ENCODE measurements around the gene EYA2.
"Not testable (repeated sequence)": the region's sequence is repeated elsewhere in the genome, so short reads cannot be mapped to it uniquely, and the experiment has no call there.

The EYA2 gene

GRCh38 chr20:47198996-47199552 lies 304.4 kb downstream of the EYA2 start:
- DNase-seq (ENCODE audit: low read depth, low spot score) = no peak

GRCh38 chr20:47201074-47201730 lies 306.6 kb downstream of the EYA2 start:
- DNase-seq (ENCODE audit: low read depth, low spot score) = no peak
- no peak overlapping the region for H3K4me3 ChIP-seq (ENCODE audit: low read length)

More at GRCh38 chr20:47198996-47199552, 304.4 kb downstream of the EYA2 start:
- H3K4me3 ChIP-seq (ENCODE audit: low read length) = no peak overlapping the region

- no peak overlapping the region for H3K4me3 ChIP-seq (ENCODE audit: low read length)
- DNase-seq (ENCODE audit: low read depth, low spot score) = no peak
These were observed 308.4 kb downstream of the EYA2 start for GRCh38 chr20:47202733-47203667.

DNA sequence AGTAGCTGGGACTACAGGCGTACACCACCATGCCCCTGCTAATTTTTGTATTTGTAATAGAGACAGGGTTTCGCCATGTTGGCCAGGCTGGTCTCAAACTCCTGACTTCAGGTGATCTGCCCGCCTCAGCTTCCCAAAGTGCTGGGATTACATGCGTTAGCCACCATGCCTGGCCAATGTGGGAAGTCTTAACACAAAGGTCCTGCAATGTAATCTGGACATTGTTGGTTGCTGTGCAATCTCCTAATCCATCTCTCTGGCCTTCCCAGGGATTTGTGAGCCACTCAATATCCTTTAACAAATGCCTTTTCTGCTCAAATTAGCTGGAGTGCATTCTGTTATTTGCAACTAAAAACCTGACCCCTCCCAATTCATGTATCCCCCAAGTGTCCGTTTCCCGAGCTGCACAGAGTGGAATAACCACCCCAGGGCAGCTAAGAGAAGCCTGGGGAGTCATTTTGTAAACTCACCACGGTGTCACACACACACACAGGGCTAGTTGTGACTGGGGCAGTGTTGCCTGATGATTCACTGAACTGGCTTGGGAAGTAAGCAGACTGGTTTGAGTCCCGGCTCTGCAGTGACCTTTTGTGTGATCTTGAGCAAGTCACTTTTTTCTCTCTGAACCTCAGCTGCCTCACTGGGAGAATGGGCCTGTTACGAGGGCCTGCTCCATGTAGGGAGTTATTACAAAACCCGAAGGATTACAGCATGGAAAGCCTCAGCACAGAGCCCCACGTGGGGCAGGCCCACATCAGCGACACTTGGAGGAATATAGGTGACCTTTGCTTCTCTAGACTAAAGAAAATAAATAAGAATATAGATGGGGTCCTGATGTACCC lies 309.6 kb downstream of the EYA2 start:
- DNase-seq (ENCODE audit: low read depth, low spot score) = no peak
- no peak overlapping the region for H3K4me3 ChIP-seq (ENCODE audit: low read length)

DNA sequence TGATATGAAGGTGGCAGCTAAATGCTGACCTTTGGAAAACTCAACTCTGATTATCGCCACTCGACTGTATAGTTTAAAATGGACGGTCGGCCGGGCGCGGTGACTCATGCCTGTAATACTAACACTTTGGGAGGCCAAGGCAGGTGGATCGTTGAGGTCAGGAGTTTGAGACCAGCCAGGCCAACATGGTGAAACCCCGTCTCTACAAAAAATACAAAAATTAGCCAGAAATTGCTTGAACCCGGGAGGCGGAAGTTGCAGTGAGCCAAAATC lies 310.1 kb downstream of the EYA2 start:
- not testable (repeated sequence) for H3K4me3 ChIP-seq (ENCODE audit: low read length); DNase-seq (ENCODE audit: low read depth, low spot score)

DNA sequence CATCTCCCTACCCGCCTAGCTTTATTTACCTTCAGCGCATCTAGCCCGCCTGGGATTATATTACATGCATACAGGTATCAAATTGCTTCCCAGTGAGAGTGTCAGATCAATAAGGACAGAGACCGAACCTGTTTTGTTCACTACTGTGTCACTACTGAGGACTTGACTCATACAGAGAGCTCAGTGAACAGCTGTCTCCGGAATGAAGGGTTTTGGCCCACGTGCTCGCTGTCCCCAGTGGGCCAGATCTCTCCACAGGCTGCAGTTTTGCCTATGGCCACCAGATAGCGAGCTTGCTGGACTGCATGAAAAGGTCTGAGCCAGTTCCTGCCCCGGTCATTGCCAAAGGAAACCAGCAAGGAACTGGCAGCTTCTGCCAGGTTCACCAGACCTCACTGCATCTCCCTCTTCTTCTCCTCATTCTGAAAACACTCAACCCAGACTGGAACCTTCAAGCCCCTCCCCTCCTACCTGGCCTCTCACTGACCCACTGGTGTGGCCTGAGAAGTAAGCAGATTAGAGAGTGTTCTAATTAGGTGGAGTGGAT lies 311.0 kb downstream of the EYA2 start:
- no peak for DNase-seq (ENCODE audit: low read depth, low spot score)
- no peak overlapping the region for H3K4me3 ChIP-seq (ENCODE audit: low read length)

GRCh38 chr20:47206552-47206951 lies 311.9 kb downstream of the EYA2 start:
- H3K4me3 ChIP-seq (ENCODE audit: low read length); DNase-seq (ENCODE audit: low read depth, low spot score): not testable (repeated sequence)

GRCh38 chr20:47206962-47207641 lies 312.5 kb downstream of the EYA2 start:
- DNase-seq (ENCODE audit: low read depth, low spot score) = no peak
- no peak overlapping the region for H3K4me3 ChIP-seq (ENCODE audit: low read length)

- H3K4me3 ChIP-seq (ENCODE audit: low read length) = no peak overlapping the region
- DNase-seq (ENCODE audit: low read depth, low spot score) = no peak
These were observed 314.0 kb downstream of the EYA2 start for GRCh38 chr20:47208534-47209174.

DNA sequence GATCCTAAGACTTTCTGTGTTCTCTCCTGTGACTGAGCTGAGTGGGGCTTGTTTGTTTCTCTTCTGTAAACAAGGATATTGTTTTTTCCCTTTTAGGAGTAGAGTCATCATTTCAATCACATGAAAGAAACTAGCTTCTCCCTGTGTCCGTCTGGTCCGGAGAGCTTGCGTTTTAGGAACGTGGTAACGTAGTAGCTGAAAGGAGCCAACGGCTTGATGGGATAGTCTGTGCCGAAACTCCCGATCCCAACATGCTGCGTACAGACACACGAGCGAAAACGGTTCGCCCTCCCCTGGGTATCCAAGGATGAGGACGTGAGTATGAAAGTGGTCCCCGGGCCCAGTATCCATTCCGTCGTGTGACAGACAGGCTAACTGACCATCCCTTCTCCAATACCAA lies 315.3 kb downstream of the EYA2 start:
- DNase-seq (ENCODE audit: low read depth, low spot score) = no peak
- H3K4me3 ChIP-seq (ENCODE audit: low read length) = no peak overlapping the region

GRCh38 chr20:47210470-47210869 lies 315.8 kb downstream of the EYA2 start:
- H3K4me3 ChIP-seq (ENCODE audit: low read length) = no peak overlapping the region
- no peak for DNase-seq (ENCODE audit: low read depth, low spot score)

GRCh38 chr20:47211036-47211435 lies 316.4 kb downstream of the EYA2 start:
- DNase-seq (ENCODE audit: low read depth, low spot score) = no peak
- H3K4me3 ChIP-seq (ENCODE audit: low read length) = no peak overlapping the region

- no peak for DNase-seq (ENCODE audit: low read depth, low spot score)
- H3K4me3 ChIP-seq (ENCODE audit: low read length) = no peak overlapping the region
These were observed 318.1 kb downstream of the EYA2 start for GRCh38 chr20:47212606-47213207.

GRCh38 chr20:47213966-47214365 lies 319.3 kb downstream of the EYA2 start:
- DNase-seq (ENCODE audit: low read depth, low spot score) = no peak
- H3K4me3 ChIP-seq (ENCODE audit: low read length) = no peak overlapping the region

- H3K4me3 ChIP-seq (ENCODE audit: low read length) = no peak overlapping the region
- DNase-seq (ENCODE audit: low read depth, low spot score) = no peak
These were observed 321.2 kb downstream of the EYA2 start for GRCh38 chr20:47215653-47216397.

DNA sequence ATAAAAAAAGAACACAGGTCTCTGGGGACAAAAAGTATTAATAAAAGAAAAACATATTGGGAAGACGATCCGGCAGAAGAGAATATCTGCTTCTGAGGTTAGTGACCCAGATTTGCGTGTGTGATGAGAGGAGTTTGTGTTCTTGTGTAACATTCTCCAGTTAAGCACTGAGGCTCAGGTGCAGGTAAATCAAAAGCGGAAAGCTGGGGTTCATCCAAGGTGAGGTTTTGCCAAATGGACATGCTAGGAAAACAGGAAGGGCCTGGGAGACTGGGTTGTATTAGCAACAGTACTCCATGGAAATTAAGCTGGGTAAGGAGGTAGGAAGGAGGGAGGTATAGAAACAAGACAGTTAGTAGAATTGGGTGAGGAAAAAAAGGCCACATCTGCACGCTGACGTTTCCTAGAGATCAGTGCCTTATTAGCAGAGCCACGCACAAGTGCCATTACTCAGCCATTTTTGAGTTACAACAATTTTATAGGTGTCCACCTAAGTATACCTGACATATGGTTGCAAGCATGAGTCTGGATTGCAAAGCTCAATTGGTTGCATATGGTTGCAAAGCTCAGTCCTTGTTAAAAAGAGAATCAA lies 322.3 kb downstream of the EYA2 start:
- no peak for DNase-seq (ENCODE audit: low read depth, low spot score)
- no peak overlapping the region for H3K4me3 ChIP-seq (ENCODE audit: low read length)
